ACC112 (cell line): ENCODE results near the gene CACNA2D1.
A peak's percentile ranks its signal among the peaks of the same experiment; 100 is the strongest.

Experiments used
- H2AFZ ChIP-seq: fragments of 200-600 bp; sonication (generic); one replicate; pipeline ENCODE4 v1.6.0; 2017; ENCODE audit warnings: antibody characterized with exemption, low read length; ENCODE audit not compliant: unreplicated experiment
- H3K27ac ChIP-seq: fragments of 200-600 bp; sonication (generic); 2 replicates; pipeline ENCODE4 v1.5.1; 2014; ENCODE audit warnings: low read depth, mild to moderate bottlenecking, antibody characterized with exemption, low read length, moderate library complexity
- H3K27me3 ChIP-seq: fragments of 200-600 bp; sonication (generic); 2 replicates; pipeline ENCODE4 v1.6.1; 2014; ENCODE audit warnings: mild to moderate bottlenecking, antibody characterized with exemption, low read length, moderate library complexity, mixed read lengths; ENCODE audit not compliant: insufficient read depth
- H3K36me3 ChIP-seq: fragments of 200-600 bp; sonication (generic); 2 replicates; pipeline ENCODE4 v1.6.1; 2016; ENCODE audit warnings: mild to moderate bottlenecking, antibody characterized with exemption, low read length, moderate library complexity, mixed read lengths; ENCODE audit not compliant: insufficient read depth
- H3K4me1 ChIP-seq: fragments of 200-600 bp; sonication (generic); one replicate; pipeline ENCODE4 v1.6.1; 2016; ENCODE audit warnings: low read length, mixed read lengths; ENCODE audit not compliant: insufficient read depth, unreplicated experiment, control insufficient read depth
- H3K4me3 ChIP-seq: fragments of 200-600 bp; sonication (generic); 2 replicates; pipeline ENCODE4 v1.5.1; 2014; ENCODE audit warnings: mild to moderate bottlenecking, low read depth, low read length
- H3K79me2 ChIP-seq: fragments of 200-600 bp; sonication (generic); one replicate; pipeline ENCODE4 v1.6.0; 2016; ENCODE audit warnings: low read length; ENCODE audit not compliant: control insufficient read depth, unreplicated experiment, insufficient read depth

CACNA2D1 gene

DNA sequence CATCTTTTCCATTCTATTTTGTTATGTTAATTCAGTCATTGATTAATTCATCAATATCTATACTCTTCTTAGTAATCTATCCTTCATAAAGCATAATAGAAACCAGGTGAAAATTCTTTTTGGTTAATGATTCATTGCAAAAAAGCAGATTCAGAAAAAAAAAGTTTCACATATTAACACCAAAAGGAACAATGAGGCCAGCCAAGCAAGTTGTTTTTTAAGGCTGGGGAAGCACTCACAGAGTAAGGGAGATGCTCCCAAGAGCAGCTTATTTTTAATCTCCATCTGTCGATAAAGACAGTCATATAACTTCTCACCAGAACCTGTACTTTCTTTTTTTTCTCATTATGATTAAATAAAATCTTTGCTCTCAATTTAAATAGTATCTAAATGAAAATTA lies 95.8 kb downstream of the CACNA2D1 start:
- Histone ChIP-seq H2AFZ (no peak overlapping the region), H3K4me3 (0 out of 2 replicates have a peak overlapping the region, but pooled peaks have one; percentile 5), H3K27ac (no peak overlapping the region), H3K79me2 (peaks cover 5% of the 10 kb centered on the region), H3K4me1 (no peaks in the 10 kb centered on the region), H3K36me3 (no peaks in the 10 kb centered on the region), H3K27me3 (no peaks in the 10 kb centered on the region)

DNA sequence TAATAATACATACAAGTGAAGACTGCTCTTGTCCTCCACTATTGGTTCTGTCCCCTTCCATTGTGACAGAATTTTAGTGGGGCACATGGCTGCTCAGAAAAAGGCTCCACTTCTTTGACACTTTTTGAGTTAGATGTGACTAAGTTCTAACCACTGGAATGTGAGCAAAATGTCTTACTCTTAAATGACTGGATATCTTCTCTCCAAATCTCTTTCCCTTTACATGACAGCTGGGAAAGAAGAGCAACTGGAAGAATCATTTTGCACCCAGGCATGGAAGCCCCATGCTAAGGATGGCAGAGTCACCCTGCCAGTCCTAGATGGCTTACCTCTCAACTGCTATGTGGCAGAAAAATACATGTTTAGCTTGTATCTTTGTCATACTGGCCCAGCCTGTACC lies 97.7 kb downstream of the CACNA2D1 start:
- Histone ChIP-seq H2AFZ (no peak overlapping the region), H3K36me3 (no peaks in the 10 kb centered on the region), H3K27ac (no peak overlapping the region)

DNA sequence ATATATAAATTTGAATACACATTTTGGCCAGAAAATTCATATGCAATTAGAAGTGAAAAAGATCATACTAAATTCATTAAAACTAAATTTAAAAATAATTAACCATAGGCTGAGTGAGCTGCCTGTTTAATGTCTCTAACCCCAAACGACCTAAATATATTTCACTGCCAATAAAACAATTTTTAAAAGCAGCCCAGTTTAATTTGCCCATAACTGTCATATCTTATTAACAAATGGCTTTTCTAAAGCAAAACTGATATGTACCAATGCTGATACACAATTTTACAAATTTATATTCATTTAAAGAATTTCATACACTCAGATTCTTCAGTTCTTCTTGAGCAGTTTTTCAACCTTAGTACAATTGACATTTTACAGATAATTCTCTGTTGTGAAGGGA lies 99.9 kb downstream of the CACNA2D1 start:
- Histone ChIP-seq H3K27me3 (no peaks in the 10 kb centered on the region), H3K79me2 (no peaks in the 10 kb centered on the region), H2AFZ (no peak overlapping the region), H3K36me3 (no peaks in the 10 kb centered on the region), H3K4me3 (no peak overlapping the region), H3K4me1 (no peaks in the 10 kb centered on the region), H3K27ac (no peak overlapping the region)

More for the DNA sequence above, 97.7 kb downstream of the CACNA2D1 start:
- H3K27me3 ChIP-seq: no peaks in the 10 kb centered on the region
- peaks cover 5% of the 10 kb centered on the region for H3K79me2 ChIP-seq
- H3K4me3 ChIP-seq: no peak overlapping the region
- no peaks in the 10 kb centered on the region for H3K4me1 ChIP-seq

DNA sequence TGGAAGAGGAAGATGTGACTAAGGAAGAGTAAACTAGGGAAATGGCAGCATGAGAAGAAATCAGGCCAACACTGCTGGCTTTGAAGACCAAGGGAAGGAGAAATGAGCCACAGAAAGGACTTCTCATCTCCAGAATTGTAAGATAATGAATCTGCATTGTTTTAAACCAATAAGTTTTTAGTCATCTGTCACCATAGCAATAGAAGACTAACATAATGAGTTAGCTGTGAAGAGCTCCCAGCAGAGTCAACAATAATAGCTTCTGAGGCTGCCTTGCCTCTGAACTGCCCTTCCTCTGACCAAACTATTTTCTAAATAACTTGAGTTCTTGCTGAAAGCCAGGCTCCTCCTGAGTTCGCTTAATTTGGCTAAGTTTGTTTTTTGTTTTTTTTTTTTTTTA lies 103.6 kb downstream of the CACNA2D1 start:
- Histone ChIP-seq H3K79me2 (no peaks in the 10 kb centered on the region), H3K4me3 (no peak overlapping the region), H3K36me3 (no peaks in the 10 kb centered on the region), H3K27me3 (no peaks in the 10 kb centered on the region), H2AFZ (no peak overlapping the region), H3K4me1 (no peaks in the 10 kb centered on the region), H3K27ac (no peak overlapping the region)

DNA sequence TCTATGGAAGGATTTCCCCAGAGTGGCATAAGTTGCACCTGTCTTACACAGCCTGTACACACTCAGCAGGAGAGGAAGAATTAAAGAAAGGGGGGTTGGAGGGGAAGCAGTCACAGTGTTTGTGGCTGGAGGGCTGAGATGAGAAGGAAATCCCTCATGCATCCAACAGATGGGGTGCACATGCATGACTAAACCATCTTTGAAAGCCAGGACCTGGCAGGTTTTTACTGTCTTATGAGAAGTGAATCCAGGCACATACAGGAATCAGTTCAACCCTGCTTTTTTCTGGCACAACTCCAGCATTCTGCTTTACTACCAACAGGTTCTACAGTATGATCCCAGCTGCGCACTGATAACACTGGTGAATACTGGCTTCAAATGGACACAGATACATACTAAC lies 107.7 kb downstream of the CACNA2D1 start:
- no peak overlapping the region for H3K27ac ChIP-seq

DNA sequence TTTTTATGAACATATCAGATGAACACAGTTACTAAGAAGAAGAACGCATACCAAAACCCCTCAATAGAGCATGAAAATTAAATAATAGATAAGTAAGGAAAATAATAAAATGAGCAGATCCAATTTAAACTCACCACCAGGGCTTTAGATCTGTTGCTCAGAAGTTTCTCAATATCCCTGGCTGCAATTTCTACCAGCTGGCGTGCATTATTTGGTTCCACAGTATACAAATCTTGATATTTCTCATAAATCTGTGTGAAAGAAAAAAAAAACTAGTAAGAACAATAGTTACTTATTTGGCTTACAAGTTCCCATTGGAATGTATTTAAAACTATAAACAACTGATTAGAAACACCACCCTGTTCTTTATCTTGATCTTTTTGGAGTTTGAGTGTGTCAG lies 108.6 kb downstream of the CACNA2D1 start:
- Histone ChIP-seq H3K27ac (no peak overlapping the region), H2AFZ (no peak overlapping the region), H3K4me1 (no peaks in the 10 kb centered on the region), H3K79me2 (no peaks in the 10 kb centered on the region), H3K36me3 (no peaks in the 10 kb centered on the region), H3K4me3 (no peak overlapping the region), H3K27me3 (no peaks in the 10 kb centered on the region)

More for the DNA sequence above, 107.7 kb downstream of the CACNA2D1 start:
- H3K4me1 ChIP-seq: no peaks in the 10 kb centered on the region
- H2AFZ ChIP-seq: no peak overlapping the region
- no peaks in the 10 kb centered on the region for H3K36me3 ChIP-seq
- H3K79me2 ChIP-seq: no peaks in the 10 kb centered on the region
- no peaks in the 10 kb centered on the region for H3K27me3 ChIP-seq
- H3K4me3 ChIP-seq: no peak overlapping the region

DNA sequence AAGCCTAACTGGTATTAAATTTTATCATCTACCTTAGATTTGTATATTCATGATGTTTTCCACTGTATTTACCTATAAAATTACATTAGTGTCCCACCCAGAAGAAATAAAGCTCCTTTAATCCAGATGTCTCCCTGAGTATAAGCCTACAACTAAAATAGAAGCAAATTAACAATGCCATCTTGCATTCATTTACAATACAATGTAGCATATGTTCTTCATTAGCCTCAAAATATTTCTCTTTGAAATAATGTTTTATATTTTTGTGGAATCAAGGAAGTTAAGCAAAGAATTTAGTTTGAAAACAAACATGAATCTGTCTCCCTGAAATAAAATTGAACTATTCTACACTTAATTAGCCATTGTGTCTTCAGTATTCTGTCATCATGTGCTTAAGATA lies 112.3 kb downstream of the CACNA2D1 start:
- H3K36me3 ChIP-seq: 0 out of 2 replicates have a peak, but pooled peaks cover 8% of the 10 kb centered on the region
- H3K27me3 ChIP-seq: no peaks in the 10 kb centered on the region
- H2AFZ ChIP-seq: no peak overlapping the region
- no peaks in the 10 kb centered on the region for H3K4me1 ChIP-seq
- H3K79me2 ChIP-seq: no peaks in the 10 kb centered on the region
- H3K4me3 ChIP-seq: no peak overlapping the region
- no peak overlapping the region for H3K27ac ChIP-seq

DNA sequence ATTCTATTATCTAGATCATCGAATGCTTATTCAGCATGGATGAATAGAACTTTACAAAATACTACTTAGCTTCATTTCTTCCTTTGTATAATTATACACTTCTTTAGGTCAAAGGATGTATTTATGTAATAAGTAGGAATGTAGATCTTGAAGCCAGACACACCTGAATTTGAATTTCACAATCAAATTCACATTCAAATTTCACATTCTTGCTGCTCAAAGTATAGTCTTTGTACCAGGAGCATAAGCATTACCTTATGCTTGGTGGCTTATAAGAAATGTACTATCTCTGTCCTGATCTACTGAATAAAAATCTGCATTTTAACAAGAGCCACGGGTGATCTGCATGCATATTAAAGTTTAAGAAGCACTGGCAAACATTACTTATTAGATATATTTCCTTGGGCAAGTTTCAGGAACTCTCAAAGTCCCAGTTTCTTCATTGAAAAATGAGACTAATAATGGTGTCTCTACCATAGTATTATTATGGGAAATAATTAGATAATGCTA lies 112.8 kb downstream of the CACNA2D1 start:
- Histone ChIP-seq H3K79me2 (no peaks in the 10 kb centered on the region), H2AFZ (no peak overlapping the region), H3K27ac (no peak overlapping the region), H3K4me3 (no peak overlapping the region), H3K27me3 (no peaks in the 10 kb centered on the region), H3K36me3 (0 out of 2 replicates have a peak, but pooled peaks cover 8% of the 10 kb centered on the region), H3K4me1 (no peaks in the 10 kb centered on the region)

DNA sequence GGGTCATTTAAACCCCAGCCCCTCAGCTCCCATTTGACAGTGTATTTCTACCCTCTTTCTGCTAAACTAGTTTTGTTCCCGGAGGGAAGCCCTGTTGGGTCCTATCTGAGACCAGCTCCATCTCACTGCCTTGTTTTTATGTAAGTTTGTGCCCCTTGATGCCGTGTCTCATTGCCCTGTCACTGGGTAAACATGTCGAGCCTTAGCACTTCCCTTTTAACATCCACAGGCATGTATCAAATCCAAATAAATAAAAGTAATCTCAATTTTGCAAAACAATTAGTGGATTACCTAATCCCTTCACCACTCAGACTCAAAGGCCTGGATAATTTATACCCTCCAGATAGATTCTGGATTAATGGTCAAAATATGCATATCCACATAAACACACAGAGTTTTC lies 115.7 kb downstream of the CACNA2D1 start:
- Histone ChIP-seq H3K4me1 (no peaks in the 10 kb centered on the region), H3K79me2 (no peaks in the 10 kb centered on the region)

DNA sequence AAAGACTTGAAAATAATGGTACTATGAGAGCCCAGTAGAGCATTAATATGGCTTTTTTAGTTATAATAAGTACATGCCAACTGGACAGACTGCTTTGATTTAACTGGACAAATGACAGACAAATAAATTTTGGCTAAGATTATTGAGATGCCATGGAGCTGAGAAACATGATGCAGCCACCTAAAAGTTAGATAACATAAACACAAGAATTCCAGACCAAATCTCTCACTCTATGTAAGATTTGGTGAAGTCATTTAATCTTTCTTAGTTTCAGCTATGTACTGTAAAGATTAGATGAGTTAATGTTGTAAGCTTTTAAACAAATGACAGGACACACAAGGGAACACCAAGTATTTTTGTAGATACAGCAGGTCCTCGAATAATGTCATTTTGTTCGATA lies 118.2 kb downstream of the CACNA2D1 start:
- H3K27me3 ChIP-seq: no peaks in the 10 kb centered on the region
- no peak overlapping the region for H2AFZ ChIP-seq
- no peaks in the 10 kb centered on the region for H3K4me1 ChIP-seq
- no peak overlapping the region for H3K4me3 ChIP-seq
- no peaks in the 10 kb centered on the region for H3K79me2 ChIP-seq
- no peak overlapping the region for H3K27ac ChIP-seq
- 0 out of 2 replicates have a peak, but pooled peaks cover 8% of the 10 kb centered on the region for H3K36me3 ChIP-seq

More for the DNA sequence above, 115.7 kb downstream of the CACNA2D1 start:
- no peaks in the 10 kb centered on the region for H3K27me3 ChIP-seq
- H3K4me3 ChIP-seq: no peak overlapping the region
- H2AFZ ChIP-seq: no peak overlapping the region
- 0 out of 2 replicates have a peak, but pooled peaks cover 8% of the 10 kb centered on the region for H3K36me3 ChIP-seq
- no peak overlapping the region for H3K27ac ChIP-seq

DNA sequence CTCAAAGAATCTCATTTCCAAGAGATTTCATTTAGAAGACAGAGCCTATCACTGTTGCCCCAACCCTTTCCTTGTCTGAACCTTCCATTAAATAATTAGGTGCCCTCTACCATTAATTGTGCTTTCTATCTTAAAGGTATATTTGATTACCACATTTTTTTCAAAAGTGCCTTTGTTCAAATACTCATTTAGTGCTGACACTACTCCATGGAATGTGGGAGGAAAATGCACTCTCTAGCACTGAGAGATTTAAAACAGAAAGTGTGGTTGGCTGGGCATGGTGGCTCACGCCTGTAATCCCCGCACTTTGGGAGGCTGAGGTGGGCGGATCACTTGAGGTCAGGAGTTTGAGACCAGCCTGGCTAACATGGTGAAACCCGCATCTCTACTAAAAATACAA lies 119.8 kb downstream of the CACNA2D1 start:
- Histone ChIP-seq H3K79me2 (no peaks in the 10 kb centered on the region), H3K27me3 (no peaks in the 10 kb centered on the region)

More for the DNA sequence above, 119.8 kb downstream of the CACNA2D1 start:
- Histone ChIP-seq H3K27ac (no peak overlapping the region), H2AFZ (no peak overlapping the region), H3K4me3 (no peak overlapping the region), H3K4me1 (no peaks in the 10 kb centered on the region), H3K36me3 (no peaks in the 10 kb centered on the region)
